ENCODE data around the gene SBF2. TPM values are rescaled to one million over a fixed set of nuclear protein-coding genes. Genes with fewer than 3 reads are reported as not detected.

The SBF2 gene
- total RNA-seq, 1 donor from 2014 or later: 44.9 TPM

DNA sequence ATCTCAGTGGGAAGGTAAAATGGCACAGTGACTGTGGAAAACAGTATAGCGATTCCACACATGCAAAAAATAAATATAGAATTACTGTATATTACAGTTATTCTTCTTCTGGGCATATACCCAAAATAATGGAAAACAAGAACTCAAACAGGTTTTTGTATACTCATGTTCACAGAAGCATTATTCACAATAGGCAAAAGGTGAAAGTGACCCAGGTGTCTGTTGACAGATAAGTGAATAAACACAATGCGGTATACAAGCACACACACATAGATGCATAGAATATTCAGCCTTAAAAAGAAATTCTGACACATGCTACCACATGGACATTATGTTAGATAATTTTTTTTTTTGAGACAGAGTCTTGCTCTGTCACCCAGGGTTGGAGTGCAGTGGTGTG lies 397.1 kb downstream of the SBF2 start:
- peaks cover 19% of the 10 kb centered on the region for H3K36me3 Mint-ChIP-seq (ENCODE audit: insufficient read depth)
- no peak overlapping the region for H3K4me3 Mint-ChIP-seq (ENCODE audit: low read depth)
- H3K27ac Mint-ChIP-seq: no peak overlapping the region
- peaks cover 3% of the 10 kb centered on the region for H3K4me1 Mint-ChIP-seq (ENCODE audit: low read depth)
- no peaks in the 10 kb centered on the region for H3K27me3 Mint-ChIP-seq
- H3K9me3 Mint-ChIP-seq (ENCODE audit: low read depth): peaks cover 6% of the 10 kb centered on the region
- TF ChIP-seq CTCF (IDR thresholded peaks at IDR 0.05; ENCODE audit: unreplicated experiment): no peak
- DNase-seq (ENCODE audit: low spot score, unreplicated experiment): no peak

- H3K36me3 Mint-ChIP-seq (ENCODE audit: insufficient read depth): peaks cover 16% of the 10 kb centered on the region
Measured at GRCh38 chr11:9895006-9895405, 399.0 kb downstream of the SBF2 start.

GRCh38 chr11:9893474-9893873 lies 400.5 kb downstream of the SBF2 start:
- no peak for TF ChIP-seq CTCF (IDR thresholded peaks at IDR 0.05; ENCODE audit: unreplicated experiment)
- H3K36me3 Mint-ChIP-seq (ENCODE audit: insufficient read depth): peaks cover 16% of the 10 kb centered on the region
- no peak overlapping the region for H3K4me3 Mint-ChIP-seq (ENCODE audit: low read depth)
- H3K27ac Mint-ChIP-seq: no peak overlapping the region
- no peaks in the 10 kb centered on the region for H3K27me3 Mint-ChIP-seq
- peaks cover 6% of the 10 kb centered on the region for H3K9me3 Mint-ChIP-seq (ENCODE audit: low read depth)
- no peak for DNase-seq (ENCODE audit: low spot score, unreplicated experiment)
- peaks cover 1% of the 10 kb centered on the region for H3K4me1 Mint-ChIP-seq (ENCODE audit: low read depth)

More at GRCh38 chr11:9895006-9895405, 399.0 kb downstream of the SBF2 start:
- Mint-ChIP-seq H3K27ac (no peak overlapping the region), H3K27me3 (no peaks in the 10 kb centered on the region), H3K4me1 (ENCODE audit: low read depth) (no peaks in the 10 kb centered on the region), H3K4me3 (ENCODE audit: low read depth) (no peak overlapping the region), H3K9me3 (ENCODE audit: low read depth) (peaks cover 6% of the 10 kb centered on the region)
- DNase-seq (ENCODE audit: low spot score, unreplicated experiment): no peak
- no peak for TF ChIP-seq CTCF (IDR thresholded peaks at IDR 0.05; ENCODE audit: unreplicated experiment)

GRCh38 chr11:9888938-9889337 lies 405.1 kb downstream of the SBF2 start:
- Mint-ChIP-seq H3K4me1 (ENCODE audit: low read depth) (peaks cover 5% of the 10 kb centered on the region), H3K27me3 (no peaks in the 10 kb centered on the region), H3K9me3 (ENCODE audit: low read depth) (no peaks in the 10 kb centered on the region), H3K27ac (no peak overlapping the region), H3K36me3 (ENCODE audit: insufficient read depth) (peaks cover 9% of the 10 kb centered on the region), H3K4me3 (ENCODE audit: low read depth) (no peak overlapping the region)
- no peak for TF ChIP-seq CTCF (IDR thresholded peaks at IDR 0.05; ENCODE audit: unreplicated experiment)
- no peak for DNase-seq (ENCODE audit: low spot score, unreplicated experiment)

DNA sequence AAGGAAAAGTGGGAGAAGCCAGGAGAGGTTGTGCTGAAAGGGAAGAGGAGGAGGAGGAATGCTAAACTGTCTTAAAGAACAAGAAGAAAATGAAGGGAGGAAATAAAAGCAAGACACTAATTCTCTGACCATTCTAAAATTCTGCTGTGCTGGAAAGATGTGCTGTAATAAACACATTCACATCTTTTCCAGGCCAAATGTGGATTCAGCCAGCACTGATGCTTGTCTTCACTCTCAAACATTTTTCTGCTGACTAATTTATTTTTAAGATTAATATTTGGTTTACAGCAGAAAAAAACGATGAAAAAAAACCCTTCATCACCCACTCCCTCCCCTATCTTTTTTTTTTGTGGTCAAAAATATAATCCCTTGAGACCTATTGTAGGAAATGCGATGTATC lies 406.5 kb downstream of the SBF2 start:
- Mint-ChIP-seq H3K27me3 (no peaks in the 10 kb centered on the region), H3K36me3 (ENCODE audit: insufficient read depth) (peaks cover 3% of the 10 kb centered on the region), H3K9me3 (ENCODE audit: low read depth) (no peaks in the 10 kb centered on the region), H3K4me1 (ENCODE audit: low read depth) (peaks cover 5% of the 10 kb centered on the region), H3K4me3 (ENCODE audit: low read depth) (no peak overlapping the region), H3K27ac (no peak overlapping the region)
- TF ChIP-seq CTCF (IDR thresholded peaks at IDR 0.05; ENCODE audit: unreplicated experiment): no peak
- no peak for DNase-seq (ENCODE audit: low spot score, unreplicated experiment)
